ENCODE results near the gene CTBP2.
"Not testable (repeated sequence)": the region's sequence is repeated elsewhere in the genome, so short reads cannot be mapped to it uniquely, and the experiment has no call there.

The CTBP2 gene

GRCh38 chr10:125163803-125164202 is 3.4 kb upstream of the CTBP2 start:
- H4K8ac ChIP-seq (ENCODE audit: low read depth, low read length): no peak overlapping the region
- H3K79me1 ChIP-seq (ENCODE audit: low read length): no peaks in the 10 kb centered on the region
- no peak overlapping the region for H3K18ac ChIP-seq (ENCODE audit: low read length)
- no peaks in the 10 kb centered on the region for H3K36me3 ChIP-seq (ENCODE audit: control insufficient read depth, insufficient read depth, low read length)
- H2BK120ac ChIP-seq (ENCODE audit: low read depth, low read length): no peak overlapping the region
- no peak overlapping the region for H2AK5ac ChIP-seq (ENCODE audit: low read length)
- H4K5ac ChIP-seq (ENCODE audit: low read length): no peak overlapping the region
- WGBS (ENCODE audit: extremely low coverage, insufficient coverage, low lambda C conversion rate): no CpG with 5 or more reads among the region's 5 CpGs
- H3K56ac ChIP-seq (ENCODE audit: low read length): no peak overlapping the region
- no peak overlapping the region for H3K9ac ChIP-seq (ENCODE audit: low read length)
- no peak overlapping the region for H3K23ac ChIP-seq (ENCODE audit: low read length)
- H3K4me3 ChIP-seq (ENCODE audit: low read length): no peak overlapping the region
- H3K27ac ChIP-seq (ENCODE audit: low read depth, low read length): no peak overlapping the region
- no peak overlapping the region for H3K4ac ChIP-seq (ENCODE audit: low read depth, low read length)
- no peak overlapping the region for H2BK15ac ChIP-seq (replicated peaks; ENCODE audit: low read depth)
- H3K4me1 ChIP-seq (ENCODE audit: control insufficient read depth, low read depth, low read length): peaks cover 2% of the 10 kb centered on the region
- H3K27me3 ChIP-seq (ENCODE audit: insufficient read depth, low read length, poor library complexity): no peaks in the 10 kb centered on the region
- no peak for DNase-seq
- no peak overlapping the region for H2BK5ac ChIP-seq (ENCODE audit: low read length)
- H3K4me2 ChIP-seq (ENCODE audit: low read length): no peak overlapping the region
- H3K79me2 ChIP-seq (ENCODE audit: control insufficient read depth, insufficient read depth, low read length): peaks cover 9% of the 10 kb centered on the region

- not testable (repeated sequence) for H3K9ac ChIP-seq (ENCODE audit: low read length); H3K27ac ChIP-seq (ENCODE audit: low read depth, low read length); H4K8ac ChIP-seq (ENCODE audit: low read depth, low read length); H2BK15ac ChIP-seq (replicated peaks; ENCODE audit: low read depth); H3K4me1 ChIP-seq (ENCODE audit: control insufficient read depth, low read depth, low read length); H3K23ac ChIP-seq (ENCODE audit: low read length); H3K36me3 ChIP-seq (ENCODE audit: control insufficient read depth, insufficient read depth, low read length); H3K18ac ChIP-seq (ENCODE audit: low read length); H3K4me3 ChIP-seq (ENCODE audit: low read length); H3K27me3 ChIP-seq (ENCODE audit: insufficient read depth, low read length, poor library complexity); DNase-seq; H2BK120ac ChIP-seq (ENCODE audit: low read depth, low read length); H3K4ac ChIP-seq (ENCODE audit: low read depth, low read length); H3K79me1 ChIP-seq (ENCODE audit: low read length); H2BK5ac ChIP-seq (ENCODE audit: low read length); H4K5ac ChIP-seq (ENCODE audit: low read length); H3K4me2 ChIP-seq (ENCODE audit: low read length); H2AK5ac ChIP-seq (ENCODE audit: low read length); H3K56ac ChIP-seq (ENCODE audit: low read length)
- WGBS (ENCODE audit: extremely low coverage, insufficient coverage, low lambda C conversion rate): no CpG with 5 or more reads among the region's 19 CpGs
- H3K79me2 ChIP-seq (ENCODE audit: control insufficient read depth, insufficient read depth, low read length): peaks cover 14% of the 10 kb centered on the region
Measured at GRCh38 chr10:125163312-125163711, 2.9 kb upstream of the CTBP2 start.

GRCh38 chr10:125162120-125162931 is 2.0 kb upstream of the CTBP2 start:
- Histone ChIP-seq H3K27me3 (ENCODE audit: insufficient read depth, low read length, poor library complexity) (no peaks in the 10 kb centered on the region), H2BK15ac (replicated peaks; ENCODE audit: low read depth) (no peak overlapping the region), H3K36me3 (ENCODE audit: control insufficient read depth, insufficient read depth, low read length) (no peaks in the 10 kb centered on the region), H4K8ac (ENCODE audit: low read depth, low read length) (no peak overlapping the region), H3K18ac (ENCODE audit: low read length) (peak overlapping the region; percentile 95), H3K4me2 (ENCODE audit: low read length) (peak overlapping the region; percentile 83), H2BK5ac (ENCODE audit: low read length) (peak overlapping the region; percentile 82), H3K79me2 (ENCODE audit: control insufficient read depth, insufficient read depth, low read length) (peaks cover 22% of the 10 kb centered on the region), H4K5ac (ENCODE audit: low read length) (peak overlapping the region; percentile 71), H3K23ac (ENCODE audit: low read length) (peak overlapping the region; percentile 74), H3K4me1 (ENCODE audit: control insufficient read depth, low read depth, low read length) (peaks cover 5% of the 10 kb centered on the region), H3K4me3 (ENCODE audit: low read length) (peak overlapping the region; percentile 32), H3K56ac (ENCODE audit: low read length) (peak overlapping the region; percentile 95), H2BK120ac (ENCODE audit: low read depth, low read length) (no peak overlapping the region), H3K27ac (ENCODE audit: low read depth, low read length) (peak overlapping the region; percentile 100), H3K4ac (ENCODE audit: low read depth, low read length) (peak overlapping the region; percentile 95), H2AK5ac (ENCODE audit: low read length) (no peak overlapping the region), H3K9ac (ENCODE audit: low read length) (peak overlapping the region; percentile 92), H3K79me1 (ENCODE audit: low read length) (no peaks in the 10 kb centered on the region)
- no CpG with 5 or more reads among the region's 51 CpGs for WGBS (ENCODE audit: extremely low coverage, insufficient coverage, low lambda C conversion rate)
- peak; percentile 70 for DNase-seq

- no peak overlapping the region for H2AK5ac ChIP-seq (ENCODE audit: low read length)
Measured at GRCh38 chr10:125161707-125162119, 1.4 kb upstream of the CTBP2 start.

GRCh38 chr10:125160856-125161706 is 718 bp upstream of the CTBP2 start:
- no peaks in the 10 kb centered on the region for H3K79me1 ChIP-seq (ENCODE audit: low read length)
- peak overlapping the region; percentile 100 for H3K27ac ChIP-seq (ENCODE audit: low read depth, low read length)
- no peak overlapping the region for H4K5ac ChIP-seq (ENCODE audit: low read length)
- DNase-seq: peak; percentile 97
- H3K56ac ChIP-seq (ENCODE audit: low read length): peak overlapping the region; percentile 95
- H3K27me3 ChIP-seq (ENCODE audit: insufficient read depth, low read length, poor library complexity): no peaks in the 10 kb centered on the region
- H3K18ac ChIP-seq (ENCODE audit: low read length): peak overlapping the region; percentile 100
- H3K4me2 ChIP-seq (ENCODE audit: low read length): peak overlapping the region; percentile 83
- peak overlapping the region; percentile 98 for H3K4ac ChIP-seq (ENCODE audit: low read depth, low read length)
- H2BK120ac ChIP-seq (ENCODE audit: low read depth, low read length): peak overlapping the region; percentile 96
- peak overlapping the region; percentile 88 for H4K8ac ChIP-seq (ENCODE audit: low read depth, low read length)
- H3K36me3 ChIP-seq (ENCODE audit: control insufficient read depth, insufficient read depth, low read length): no peaks in the 10 kb centered on the region
- H2AK5ac ChIP-seq (ENCODE audit: low read length): no peak overlapping the region
- H3K79me2 ChIP-seq (ENCODE audit: control insufficient read depth, insufficient read depth, low read length): peaks cover 34% of the 10 kb centered on the region
- peak overlapping the region; percentile 73 for H2BK5ac ChIP-seq (ENCODE audit: low read length)
- peak overlapping the region; percentile 76 for H3K4me3 ChIP-seq (ENCODE audit: low read length)
- H3K23ac ChIP-seq (ENCODE audit: low read length): no peak overlapping the region
- H2BK15ac ChIP-seq (replicated peaks; ENCODE audit: low read depth): peak overlapping the region; percentile 97
- H3K9ac ChIP-seq (ENCODE audit: low read length): peak overlapping the region; percentile 92
- H3K4me1 ChIP-seq (ENCODE audit: control insufficient read depth, low read depth, low read length): peaks cover 7% of the 10 kb centered on the region
- WGBS (ENCODE audit: extremely low coverage, insufficient coverage, low lambda C conversion rate): no CpG with 5 or more reads among the region's 76 CpGs

More at GRCh38 chr10:125161707-125162119, 1.4 kb upstream of the CTBP2 start:
- no peak overlapping the region for H4K5ac ChIP-seq (ENCODE audit: low read length)
- WGBS (ENCODE audit: extremely low coverage, insufficient coverage, low lambda C conversion rate): no CpG with 5 or more reads among the region's 39 CpGs
- peak overlapping the region; percentile 88 for H4K8ac ChIP-seq (ENCODE audit: low read depth, low read length)
- H3K27ac ChIP-seq (ENCODE audit: low read depth, low read length): peak overlapping the region; percentile 100
- H3K36me3 ChIP-seq (ENCODE audit: control insufficient read depth, insufficient read depth, low read length): no peaks in the 10 kb centered on the region
- peak overlapping the region; percentile 95 for H3K4ac ChIP-seq (ENCODE audit: low read depth, low read length)
- peak overlapping the region; percentile 74 for H3K23ac ChIP-seq (ENCODE audit: low read length)
- DNase-seq: no peak
- H3K27me3 ChIP-seq (ENCODE audit: insufficient read depth, low read length, poor library complexity): no peaks in the 10 kb centered on the region
- peak overlapping the region; percentile 32 for H3K4me3 ChIP-seq (ENCODE audit: low read length)
- H3K79me2 ChIP-seq (ENCODE audit: control insufficient read depth, insufficient read depth, low read length): peaks cover 28% of the 10 kb centered on the region
- peak overlapping the region; percentile 95 for H3K18ac ChIP-seq (ENCODE audit: low read length)
- H2BK120ac ChIP-seq (ENCODE audit: low read depth, low read length): peak overlapping the region; percentile 65
- H3K9ac ChIP-seq (ENCODE audit: low read length): peak overlapping the region; percentile 92
- H3K4me2 ChIP-seq (ENCODE audit: low read length): peak overlapping the region; percentile 83
- H2BK15ac ChIP-seq (replicated peaks; ENCODE audit: low read depth): no peak overlapping the region
- peaks cover 6% of the 10 kb centered on the region for H3K4me1 ChIP-seq (ENCODE audit: control insufficient read depth, low read depth, low read length)
- H2BK5ac ChIP-seq (ENCODE audit: low read length): peak overlapping the region; percentile 82
- no peaks in the 10 kb centered on the region for H3K79me1 ChIP-seq (ENCODE audit: low read length)
- peak overlapping the region; percentile 95 for H3K56ac ChIP-seq (ENCODE audit: low read length)
